Spleen (tissue), 7 donors: ENCODE results near the gene SBK3.

Experiments used
- CTCF ChIP-seq, 11 experiments: fragments of 200-600 bp in 7 of 11; fragments of 450-650 bp in 4 of 11; sonication (generic) in 4 of 11; IDR thresholded peaks in 8 of 11; conservative IDR thresholded peaks in 3 of 11; 1 replicate in 7 of 11; 2 replicates in 4 of 11; pipeline versions ENCODE4 v1.4.0 to v1.8.0; 2016 to 2021; ENCODE audit warnings: antibody characterized with exemption in 11 of 11, inconsistent platforms in 4 of 11, mild to moderate bottlenecking in 1 of 11
- POLR2A ChIP-seq, 3 donors: fragments of 450-650 bp; IDR thresholded peaks; one replicate each; pipeline ENCODE4 v1.5.1; 2017; ENCODE audit warnings: antibody characterized with exemption in 3 of 3, mild to moderate bottlenecking in 1 of 3
- donor health status: DM: no; HTN: no; CAD: no; lungs with moderate emphysema.
- donor health status: DM: no; HTN: no; CAD: no.
- donor health status: DM: no; HTN: no; CAD: no.

- TF ChIP-seq POLR2A (IDR thresholded peaks at IDR 0.05) (no peak), CTCF (IDR thresholded peaks at IDR 0.05 in 8 of 11, conservative IDR thresholded peaks at IDR 0.05 in 3 of 11) (no peak)
Observed at GRCh38 chr19:55498246-55498840, 47.0 kb downstream of the SBK3 start.
